HG03135 (cell line): ENCODE measurements around the gene CD96.
"Not testable (repeated sequence)": the region's sequence is repeated elsewhere in the genome, so short reads cannot be mapped to it uniquely, and the experiment has no call there.

Source experiments
- ATAC-seq: cut with Tn5 transposase; IDR thresholded peaks from one replicate; pipeline ENCODE4 v1.9.1; 2021; ENCODE audit warnings: mild to moderate bottlenecking, moderate library complexity; ENCODE audit not compliant: unreplicated experiment

CD96 gene, protein sequence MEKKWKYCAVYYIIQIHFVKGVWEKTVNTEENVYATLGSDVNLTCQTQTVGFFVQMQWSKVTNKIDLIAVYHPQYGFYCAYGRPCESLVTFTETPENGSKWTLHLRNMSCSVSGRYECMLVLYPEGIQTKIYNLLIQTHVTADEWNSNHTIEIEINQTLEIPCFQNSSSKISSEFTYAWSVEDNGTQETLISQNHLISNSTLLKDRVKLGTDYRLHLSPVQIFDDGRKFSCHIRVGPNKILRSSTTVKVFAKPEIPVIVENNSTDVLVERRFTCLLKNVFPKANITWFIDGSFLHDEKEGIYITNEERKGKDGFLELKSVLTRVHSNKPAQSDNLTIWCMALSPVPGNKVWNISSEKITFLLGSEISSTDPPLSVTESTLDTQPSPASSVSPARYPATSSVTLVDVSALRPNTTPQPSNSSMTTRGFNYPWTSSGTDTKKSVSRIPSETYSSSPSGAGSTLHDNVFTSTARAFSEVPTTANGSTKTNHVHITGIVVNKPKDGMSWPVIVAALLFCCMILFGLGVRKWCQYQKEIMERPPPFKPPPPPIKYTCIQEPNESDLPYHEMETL

DNA sequence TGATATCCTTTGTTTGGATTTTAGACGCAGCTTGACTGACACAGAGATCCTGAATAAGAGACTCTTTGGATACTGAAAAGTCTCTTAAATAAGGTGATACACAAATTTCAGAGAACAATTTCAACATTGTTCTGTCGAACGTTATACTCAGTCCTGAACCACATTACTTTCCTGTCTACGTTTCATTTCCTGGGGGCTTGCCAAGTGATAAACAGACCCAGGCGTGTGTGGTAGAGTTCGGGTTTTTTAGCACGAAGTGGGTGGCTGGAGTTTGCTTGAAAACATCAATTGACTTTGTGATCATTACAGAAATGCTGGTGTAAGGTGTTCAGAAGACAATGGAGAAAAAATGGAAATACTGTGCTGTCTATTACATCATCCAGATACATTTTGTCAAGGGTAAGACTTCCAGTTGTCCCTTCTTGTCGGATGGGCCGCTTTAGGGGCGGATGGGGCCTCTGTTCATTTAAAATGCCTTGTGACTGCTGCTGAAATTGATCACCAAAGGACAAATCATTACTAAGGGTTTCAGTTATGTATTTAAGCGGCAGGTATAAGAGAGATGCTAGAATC lies at the start of gene CD96:
Gene CD96 (plus strand): TSS at position 287 of the 573 bp plus-strand sequence. CDS start 52 bp downstream, at position 339.
- ATAC-seq: no peak

DNA sequence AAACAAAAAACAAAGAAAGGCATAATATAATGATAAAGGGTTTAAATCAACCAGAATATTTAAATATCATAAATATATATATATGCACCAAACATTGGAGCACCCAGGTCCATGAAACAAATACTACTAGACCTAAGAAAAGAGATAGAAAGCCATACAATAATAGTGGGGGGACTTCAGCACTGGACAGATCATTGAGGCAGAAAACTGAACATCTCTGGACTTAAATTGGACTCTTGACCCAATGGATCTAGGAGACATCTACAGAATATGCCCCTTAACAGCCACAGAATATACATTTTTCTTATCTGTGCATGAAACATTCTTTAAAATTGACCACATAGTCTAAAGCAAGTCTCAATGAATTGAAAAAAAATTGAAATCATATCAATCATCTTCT lies 48.7 kb upstream of the CD96 start:
- no peak for ATAC-seq

DNA sequence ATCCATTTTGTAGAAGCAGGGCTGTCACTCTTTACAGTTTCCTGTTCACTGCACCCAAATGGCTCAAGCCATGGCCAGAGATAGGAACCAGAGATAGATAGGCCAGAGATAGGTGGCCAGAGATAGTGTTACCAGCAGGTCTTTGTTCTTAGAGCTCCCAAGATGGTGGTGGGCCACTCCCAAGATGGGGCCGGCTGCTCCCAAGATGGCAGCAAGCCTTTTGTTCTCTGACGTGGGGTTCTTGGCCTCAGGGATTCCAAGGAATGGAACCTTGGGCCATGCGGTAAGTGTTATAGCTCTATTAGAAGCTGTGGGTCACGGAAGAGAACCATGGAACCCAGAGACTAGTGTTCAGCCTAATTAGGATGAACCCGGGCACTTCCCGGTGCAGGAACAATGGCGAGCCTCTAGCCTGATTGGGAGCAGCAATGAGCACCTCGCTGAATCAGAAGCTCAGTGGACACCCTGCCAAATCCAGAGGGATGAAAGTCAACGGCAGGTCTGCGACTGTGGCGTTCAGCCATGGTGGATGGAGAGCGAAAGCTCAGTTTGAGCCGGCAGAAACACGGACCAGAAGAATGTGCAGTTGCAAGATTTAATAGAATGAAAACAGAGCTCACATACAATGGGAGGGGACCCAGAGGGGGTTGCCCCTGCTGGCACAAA lies 45.0 kb upstream of the CD96 start:
- no peak for ATAC-seq

DNA sequence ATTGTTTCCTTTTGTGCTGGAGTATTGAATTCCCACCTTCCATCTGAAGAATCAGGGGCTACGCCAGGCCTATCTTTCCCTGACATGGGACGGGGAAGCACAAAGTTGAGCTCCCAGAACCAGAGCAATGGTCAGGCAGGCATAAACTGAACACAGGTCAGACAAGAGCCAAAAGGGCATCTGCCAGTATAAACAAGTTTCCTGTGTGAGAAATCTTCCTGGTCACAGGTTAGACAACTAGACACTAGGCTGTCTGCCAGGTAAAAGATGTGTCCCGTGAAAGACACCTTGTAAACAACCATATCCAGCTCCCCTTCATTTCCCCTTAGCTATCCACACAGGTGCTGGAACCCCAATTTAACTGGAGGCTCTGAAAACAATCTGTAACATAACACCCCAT lies 44.0 kb upstream of the CD96 start:
- ATAC-seq: no peak

DNA sequence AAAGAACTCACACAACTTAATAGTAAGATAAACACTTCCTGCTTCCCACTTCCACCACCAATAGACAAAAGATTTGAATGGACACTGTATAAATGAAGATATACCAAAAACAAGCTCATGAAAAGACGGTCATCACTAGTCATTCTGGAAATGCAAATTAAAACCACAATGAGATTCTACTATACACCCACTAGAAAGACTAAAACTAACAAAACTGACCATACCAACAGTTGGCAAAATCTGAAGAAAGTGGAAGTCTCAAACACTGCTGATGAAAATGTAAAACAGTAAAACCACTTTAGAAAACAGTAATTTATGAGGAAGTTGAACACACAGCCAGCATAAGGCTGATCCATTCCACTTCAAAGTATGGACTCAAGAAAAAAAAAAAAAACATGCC lies 35.6 kb upstream of the CD96 start:
- ATAC-seq: peak; percentile 78

DNA sequence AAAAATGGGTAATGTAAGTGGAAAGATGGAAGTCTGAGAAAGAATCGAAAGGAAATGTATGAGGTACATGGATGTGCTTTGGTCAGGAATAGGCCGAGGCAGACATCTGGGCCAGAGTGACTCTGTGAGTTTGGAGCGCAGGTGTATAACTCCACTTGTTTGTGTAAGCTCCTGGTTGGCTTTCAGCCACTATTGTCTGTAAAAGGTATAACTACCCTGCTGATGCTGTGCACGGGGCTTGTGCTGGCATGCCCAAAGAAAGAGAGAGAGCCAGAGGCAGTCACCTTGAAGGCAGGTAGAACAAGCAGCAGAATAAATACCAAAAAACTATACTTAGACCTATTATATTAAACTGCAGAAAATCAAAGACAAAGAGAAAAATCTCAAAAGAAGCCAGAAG lies 32.7 kb upstream of the CD96 start:
- no peak for ATAC-seq

DNA sequence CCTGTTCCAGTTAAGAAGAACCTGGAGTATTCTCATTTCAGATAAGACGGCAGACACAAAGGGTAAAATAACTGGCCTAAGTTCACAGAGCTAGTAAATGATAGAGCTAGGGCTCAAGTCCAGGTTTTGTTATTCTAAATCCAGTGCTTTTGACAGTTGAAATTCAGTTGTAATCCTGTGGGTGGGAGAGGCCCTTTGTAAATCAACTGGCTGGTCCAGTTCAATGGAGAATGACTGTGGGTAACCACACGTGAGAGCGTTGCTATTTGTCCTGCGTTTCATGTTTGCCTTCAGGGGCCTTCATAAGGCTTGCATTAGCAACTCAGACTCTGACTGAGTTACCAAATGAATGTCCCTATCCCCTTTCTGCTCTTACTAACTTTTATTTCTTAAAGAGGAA lies 24.2 kb upstream of the CD96 start:
- no peak for ATAC-seq

DNA sequence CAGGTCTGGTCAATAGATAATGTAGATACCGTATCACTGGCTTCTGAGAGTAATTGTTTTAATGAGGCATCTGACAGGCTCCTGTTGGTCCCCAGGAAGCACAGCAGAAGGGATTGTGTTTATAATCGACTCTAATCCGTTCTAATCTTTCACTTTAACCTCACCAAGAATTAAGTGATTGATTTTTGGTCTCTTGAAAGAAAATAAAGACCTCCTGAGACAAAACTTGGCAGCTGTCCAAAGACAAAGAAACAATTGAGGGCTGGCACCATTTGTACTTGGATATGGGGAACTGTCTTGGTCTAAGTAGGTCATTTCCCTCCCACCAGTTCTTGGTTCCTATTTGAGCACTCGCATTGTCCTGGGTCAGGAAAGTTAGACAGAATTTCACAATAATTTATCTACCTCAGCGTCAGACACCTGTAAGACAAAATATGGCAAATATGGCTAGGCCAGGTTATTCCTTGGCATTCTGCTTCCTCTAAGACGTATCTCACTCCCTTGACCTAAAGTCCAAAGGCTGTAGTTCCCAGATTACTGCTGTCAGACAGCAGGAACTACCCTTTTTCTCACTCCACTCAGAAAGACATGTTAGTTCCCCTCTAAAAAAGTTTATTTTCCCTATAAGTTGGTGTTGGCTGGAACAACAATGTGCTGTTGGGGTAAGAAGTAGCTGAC lies 22.7 kb upstream of the CD96 start:
- ATAC-seq: no peak

DNA sequence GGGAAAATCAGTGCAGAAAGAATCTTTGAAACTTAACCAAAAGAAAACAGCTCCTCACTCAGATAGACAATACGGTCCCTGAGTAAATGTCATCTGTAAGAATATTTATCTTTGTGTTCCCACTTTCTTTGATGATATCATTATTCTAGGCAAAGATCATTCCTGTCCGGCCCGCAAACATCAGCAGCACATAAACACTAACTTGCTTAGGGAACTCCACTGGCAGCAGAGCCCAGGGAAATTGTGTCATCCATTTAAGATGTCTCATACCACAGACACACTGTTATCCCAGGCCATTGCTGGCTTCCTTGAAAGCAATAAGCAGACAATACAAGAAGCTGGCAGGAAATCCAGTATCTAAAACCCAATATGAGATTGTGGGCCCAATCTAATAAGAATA lies 20.1 kb upstream of the CD96 start:
- no peak for ATAC-seq

DNA sequence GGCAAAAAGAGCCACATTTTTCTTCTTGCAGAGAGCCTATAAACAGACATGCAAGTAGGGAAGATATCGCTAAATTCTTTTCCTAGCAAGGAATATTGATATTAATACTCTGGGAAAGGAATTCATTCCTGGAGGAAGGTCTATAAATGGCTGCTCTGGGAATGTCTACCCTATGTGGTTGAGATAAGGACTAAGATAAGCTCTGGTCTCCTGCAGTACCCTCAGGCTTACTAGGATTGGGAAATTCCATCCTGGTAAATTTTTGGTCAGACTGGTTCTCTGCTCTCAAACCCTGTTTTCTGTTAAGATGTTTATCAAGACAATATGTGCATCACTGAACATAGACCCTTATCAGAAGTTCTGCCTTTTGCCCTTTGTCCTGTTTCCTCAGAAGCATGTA lies 17.5 kb upstream of the CD96 start:
- ATAC-seq: not testable (repeated sequence)

DNA sequence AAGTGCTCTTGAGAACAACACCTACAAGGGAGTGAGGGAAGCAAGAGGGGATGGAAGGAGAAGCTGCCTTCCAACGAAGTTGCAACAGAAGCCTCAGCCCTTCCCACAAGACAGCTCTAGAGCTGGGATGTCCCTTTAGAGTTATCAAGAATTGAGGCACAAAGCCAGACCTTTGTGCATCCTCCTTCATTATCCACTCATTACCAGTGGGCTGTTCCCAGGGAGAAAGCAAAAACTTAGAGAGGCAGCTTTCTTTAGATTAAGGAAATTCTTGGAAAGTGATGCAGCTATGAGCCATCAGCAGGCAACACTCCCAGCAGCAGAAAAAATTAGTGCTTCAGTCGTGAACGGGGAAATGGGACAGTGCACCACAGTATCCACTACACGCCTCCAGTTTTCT lies 10.6 kb upstream of the CD96 start:
- no peak for ATAC-seq

DNA sequence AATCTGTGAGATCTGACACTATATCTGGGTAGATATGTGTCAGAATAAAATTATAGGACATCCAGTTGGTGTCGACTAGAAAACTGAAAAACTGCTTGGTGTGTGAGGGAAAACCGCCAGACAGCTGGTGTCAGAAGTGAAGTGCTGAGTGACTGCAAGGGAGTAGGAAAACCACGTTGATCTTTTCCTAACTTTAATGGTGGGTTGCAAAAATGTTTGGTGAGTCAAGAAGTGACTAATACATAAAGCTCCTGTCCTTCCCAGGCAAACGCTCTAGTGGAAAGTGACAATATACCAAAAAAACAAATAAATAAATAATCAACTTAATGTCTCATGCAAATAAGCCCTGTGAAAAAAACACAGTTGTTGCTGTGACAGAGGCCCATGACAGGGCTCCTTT lies 7.3 kb upstream of the CD96 start:
- ATAC-seq: no peak

DNA sequence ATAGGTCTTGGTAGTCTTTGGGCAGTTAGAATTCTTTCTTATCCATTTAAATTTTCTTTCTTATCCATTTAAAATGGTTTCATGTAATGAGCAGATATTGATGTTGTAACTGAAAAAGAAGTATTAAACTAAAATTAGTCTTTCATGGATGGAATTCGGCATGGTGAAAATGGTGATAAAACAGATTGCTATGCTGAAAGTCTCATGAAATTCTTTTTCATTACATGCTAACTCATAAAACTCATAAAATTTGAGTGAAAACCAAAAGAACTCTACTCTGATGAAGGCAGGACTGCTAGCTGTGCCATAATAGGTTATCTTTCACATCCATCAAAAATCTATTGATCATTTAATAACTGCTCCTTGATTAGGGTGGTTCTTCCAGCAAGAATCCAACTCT lies 3.9 kb upstream of the CD96 start:
- no peak for ATAC-seq

DNA sequence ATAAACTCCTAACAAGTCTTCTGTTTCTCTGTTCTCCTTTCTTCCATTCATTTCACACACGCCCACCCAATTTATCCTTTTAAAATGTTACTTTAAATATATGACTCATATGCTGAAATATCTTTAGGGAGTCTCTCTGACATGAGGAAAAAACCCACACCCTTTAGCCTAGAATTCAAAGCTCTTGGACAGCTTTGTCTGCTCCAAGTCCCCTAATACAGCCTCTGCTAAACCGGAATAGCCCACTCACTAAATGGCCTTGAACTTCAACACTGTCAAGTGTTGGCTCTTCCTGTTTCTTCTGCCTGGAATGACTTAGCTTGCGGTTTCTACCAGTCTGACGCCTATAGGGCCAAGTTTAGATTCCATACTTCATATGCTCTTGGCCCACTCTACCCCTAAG lies 3.3 kb upstream of the CD96 start:
- peak; percentile 45 for ATAC-seq

DNA sequence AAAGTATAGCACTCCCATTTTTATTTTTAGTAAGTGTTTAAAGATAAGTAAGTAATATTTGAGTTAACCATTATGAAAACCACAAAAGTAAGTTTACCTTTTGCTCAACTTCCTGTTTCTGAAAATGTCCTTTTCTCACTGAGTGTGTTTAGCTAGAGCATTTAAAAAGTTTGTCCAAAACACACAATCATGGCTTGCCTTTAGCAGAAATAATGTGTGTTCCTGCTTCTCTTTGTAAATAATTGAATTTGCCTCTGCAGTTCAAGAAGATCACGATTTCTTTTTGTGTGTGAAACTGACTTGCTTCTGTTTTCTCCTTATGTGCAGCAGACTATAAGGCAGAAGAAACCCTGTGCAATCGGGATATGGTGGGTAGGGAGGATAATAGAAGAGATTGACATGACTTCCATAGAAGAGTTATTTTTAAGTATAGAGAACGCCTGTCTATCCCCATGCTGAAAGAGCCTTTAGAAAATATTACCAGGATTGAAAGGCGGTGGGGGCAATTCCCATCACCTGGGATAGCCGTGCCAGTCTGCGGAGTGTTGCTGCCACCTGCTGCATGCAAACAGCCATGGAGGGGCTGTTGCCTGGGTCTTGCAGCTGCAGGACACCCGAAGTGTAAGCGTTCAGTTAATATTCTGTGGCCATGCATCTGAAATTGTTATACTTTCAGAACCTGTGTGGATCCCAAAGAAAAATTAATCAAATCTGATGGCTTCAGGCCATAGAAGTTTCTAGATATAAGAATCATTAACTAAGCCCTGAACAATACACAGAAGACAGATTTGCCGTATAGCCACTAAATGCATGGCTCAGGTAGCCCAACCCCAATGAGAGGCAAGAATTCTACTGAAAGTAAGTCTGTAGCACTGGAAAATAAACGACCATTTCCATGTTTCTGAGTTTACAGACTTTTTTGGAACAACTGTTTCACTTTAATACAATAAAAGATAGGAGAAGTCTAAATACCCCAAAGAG lies 2.4 kb upstream of the CD96 start:
- peak; percentile 68 for ATAC-seq

DNA sequence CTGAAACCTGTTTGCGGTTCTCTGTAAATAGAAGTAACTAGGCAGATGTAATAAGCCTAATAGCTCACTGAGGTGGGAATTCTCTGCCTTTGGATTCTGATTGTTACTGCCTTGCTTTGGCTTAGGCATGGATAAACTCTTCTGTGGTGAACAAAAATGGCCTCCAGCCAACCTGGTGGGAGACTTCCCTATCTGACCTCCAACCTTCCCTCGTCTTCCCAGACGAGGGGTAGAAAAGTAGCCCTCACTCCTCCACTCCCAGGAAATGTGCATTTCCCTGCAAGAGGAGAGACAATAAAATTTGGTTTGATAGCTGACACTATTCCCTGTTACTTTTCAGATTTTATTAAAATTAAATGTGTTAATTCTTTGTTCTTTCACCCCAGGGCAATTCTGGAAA lies 606 bp upstream of the CD96 start:
- no peak for ATAC-seq

DNA sequence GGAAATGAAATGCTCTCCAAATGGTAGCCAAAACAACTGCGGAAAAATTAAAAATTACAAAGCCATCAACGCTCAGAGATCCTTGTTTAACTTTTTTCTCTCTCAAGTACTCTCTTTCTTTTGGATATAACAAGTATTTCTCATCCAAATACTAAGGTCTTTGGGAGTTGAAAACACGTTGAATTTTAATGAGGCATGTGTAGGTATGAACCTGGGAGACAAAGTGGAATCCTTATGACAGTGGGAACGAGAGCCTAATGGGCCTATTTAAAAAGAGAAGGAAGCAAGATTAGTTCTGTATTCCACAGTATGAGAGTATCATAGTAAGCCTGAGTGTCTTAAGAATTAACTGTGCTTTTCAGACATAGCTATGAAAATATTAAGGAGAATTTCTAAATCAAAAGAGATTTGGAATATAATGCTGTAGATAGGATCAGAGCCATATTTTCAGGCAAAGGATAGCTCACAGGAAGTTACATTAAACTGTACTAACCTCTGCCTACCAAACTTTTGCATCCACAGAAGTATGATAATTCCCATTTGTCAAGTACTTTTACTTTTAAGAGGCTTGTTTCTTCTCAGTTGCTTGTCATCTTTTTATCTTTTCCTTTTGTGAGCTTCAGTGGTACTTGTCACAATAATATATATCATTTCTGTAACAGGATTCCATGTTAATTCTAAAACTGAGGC lies 759 bp downstream of the CD96 start:
- no peak for ATAC-seq

DNA sequence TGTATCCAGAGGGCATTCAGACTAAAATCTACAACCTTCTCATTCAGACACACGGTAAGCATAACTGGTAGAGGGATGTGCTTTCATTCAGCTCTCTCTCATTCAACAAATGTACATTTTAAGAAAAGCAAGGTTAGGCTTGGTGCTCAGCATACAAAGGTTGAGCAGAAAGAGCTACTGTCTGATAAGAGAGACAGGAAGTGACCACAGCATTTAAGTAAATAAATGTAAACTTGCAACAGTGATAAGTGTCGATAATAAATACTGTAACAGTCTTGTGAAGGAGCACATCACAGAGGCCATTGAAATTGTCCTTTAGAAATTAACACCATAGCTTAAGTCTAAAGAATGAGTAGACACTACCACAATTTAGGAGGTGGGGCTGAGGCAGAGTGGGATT lies 3.4 kb downstream of the CD96 start:
- ATAC-seq: no peak

DNA sequence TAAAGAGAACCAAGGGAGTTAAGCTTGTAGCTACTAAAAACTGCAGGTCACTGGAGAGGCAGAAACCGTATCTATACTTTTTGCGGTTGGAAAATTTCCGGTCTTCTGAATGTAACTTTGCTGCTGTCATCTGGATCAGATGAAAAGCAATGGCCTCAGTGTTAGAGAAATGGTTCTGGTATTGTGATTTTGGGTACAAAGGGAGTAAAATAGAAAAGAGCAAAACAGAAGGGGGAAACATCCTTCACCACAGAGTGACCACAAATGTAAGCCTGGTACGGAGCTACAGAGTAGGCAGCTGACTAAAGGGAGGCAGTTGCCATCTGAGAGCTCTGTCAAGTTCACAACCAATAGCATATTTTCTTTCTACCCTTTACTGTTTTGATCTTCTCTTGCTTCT lies 5.6 kb downstream of the CD96 start:
- peak; percentile 85 for ATAC-seq

DNA sequence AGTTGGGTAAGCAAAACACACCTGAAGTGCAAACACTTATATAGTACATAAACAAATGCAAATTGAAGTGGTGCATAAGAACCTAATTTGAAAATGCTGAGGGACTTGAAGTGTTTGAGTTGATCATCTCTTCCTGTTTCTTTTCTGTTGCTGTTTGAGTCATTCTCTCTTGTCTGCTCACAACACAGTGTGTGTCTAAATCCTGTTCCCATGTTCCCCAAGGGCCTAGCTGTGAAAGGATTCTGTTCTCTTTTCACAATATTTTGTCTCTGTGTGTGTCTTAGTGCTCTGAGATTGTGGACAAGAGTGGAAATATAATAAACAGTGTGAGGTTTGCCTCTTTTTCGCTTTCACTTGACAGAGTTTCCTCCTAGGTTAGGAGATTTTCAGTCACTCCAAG lies 6.1 kb downstream of the CD96 start:
- ATAC-seq: peak; percentile 54
